ENCODE measurements around the gene PEX11B. TPM values are rescaled to one million over a fixed set of nuclear protein-coding genes. Genes with fewer than 3 reads are reported as not detected.

Gene PEX11B
- total and polyA plus RNA-seq, 8 donors = 31.9 to 53.1 (median 43.8) TPM

- DNase-seq = no peak
- intact Hi-C loops (cut with DNase I) = no loop called here
- Histone ChIP-seq H3K4me1 (peaks cover under 1 to 14% of the 10 kb centered on the region in 2 donors), H3K36me3 (peaks cover 0 to 50% of the 10 kb centered on the region in 2 donors), H3K4me3 (no peak overlapping the region), H3K27ac (no peak overlapping the region), H3K9me3 (no peaks in the 10 kb centered on the region), H3K27me3 (no peaks in the 10 kb centered on the region)
- ATAC-seq = no peak
- TF ChIP-seq CTCF (IDR thresholded peaks at IDR 0.05) = no peak
Observed at GRCh38 chr1:145912128-145912641, 6.3 kb downstream of the PEX11B start.

GRCh38 chr1:145908653-145909052, 9.9 kb downstream of the PEX11B start:
- Histone ChIP-seq H3K4me1 (peaks cover 0 to 6% of the 10 kb centered on the region in 2 donors), H3K9me3 (no peaks in the 10 kb centered on the region), H3K27me3 (no peaks in the 10 kb centered on the region), H3K27ac (no peak overlapping the region), H3K4me3 (no peak overlapping the region), H3K36me3 (peaks cover 0 to 33% of the 10 kb centered on the region in 2 donors)
- no peak for ATAC-seq
- TF ChIP-seq CTCF (IDR thresholded peaks at IDR 0.05) = no peak
- DNase-seq = no peak
- intact Hi-C loops (cut with DNase I) = no loop called here

- H3K27ac ChIP-seq = peak overlapping the region in 1 of 2 donors; percentile 37
- intact Hi-C loops (cut with DNase I) = no loop called here
- no peak overlapping the region for H3K4me3 ChIP-seq
- TF ChIP-seq CTCF (IDR thresholded peaks at IDR 0.05) = no peak
- peaks cover 0 to 6% of the 10 kb centered on the region in 2 donors for H3K4me1 ChIP-seq
- peaks cover 0 to 27% of the 10 kb centered on the region in 2 donors for H3K36me3 ChIP-seq
- no peak for DNase-seq
- H3K9me3 ChIP-seq = no peaks in the 10 kb centered on the region
- ATAC-seq = no peak
- H3K27me3 ChIP-seq = no peaks in the 10 kb centered on the region
Observed at GRCh38 chr1:145906954-145907753, 11.4 kb downstream of the PEX11B start.

GRCh38 chr1:145901312-145902021, 17.1 kb downstream of the PEX11B start:
- intact Hi-C loops (cut with DNase I) = no loop called here
- H3K4me3 ChIP-seq = no peak overlapping the region
- no peak for ATAC-seq
- no peak overlapping the region for H3K27ac ChIP-seq
- H3K36me3 ChIP-seq = peaks cover 0 to 10% of the 10 kb centered on the region in 2 donors
- no peak for TF ChIP-seq CTCF (IDR thresholded peaks at IDR 0.05)
- no peak for DNase-seq
- H3K9me3 ChIP-seq = no peaks in the 10 kb centered on the region
- H3K27me3 ChIP-seq = no peaks in the 10 kb centered on the region
- no peaks in the 10 kb centered on the region for H3K4me1 ChIP-seq

GRCh38 chr1:145898756-145899155, 19.8 kb downstream of the PEX11B start:
- no peak for DNase-seq
- intact Hi-C loops (cut with DNase I) = no loop called here
- TF ChIP-seq CTCF (IDR thresholded peaks at IDR 0.05) = no peak
- Histone ChIP-seq H3K36me3 (no peaks in the 10 kb centered on the region), H3K4me1 (no peaks in the 10 kb centered on the region), H3K9me3 (no peaks in the 10 kb centered on the region), H3K27me3 (no peaks in the 10 kb centered on the region), H3K27ac (no peak overlapping the region), H3K4me3 (no peak overlapping the region)
- ATAC-seq = no peak

All from left lung (tissue), 10 donors.